Activated CD4-positive, alpha-beta T cell treated with anti-CD3 and anti-CD28 coated beads, Interleukin-2, amount 50 U/mL, for 4 hours (primary cell): ENCODE measurements around the gene RCN1.
"Not testable (repeated sequence)": the region's sequence is repeated elsewhere in the genome, so short reads cannot be mapped to it uniquely, and the experiment has no call there.

Experiments used
- DNase-seq, 2 experiments: peaks; one replicate each; pipeline ENCODE4 v3.0.0-alpha.2; 2020

The RCN1 gene

DNA sequence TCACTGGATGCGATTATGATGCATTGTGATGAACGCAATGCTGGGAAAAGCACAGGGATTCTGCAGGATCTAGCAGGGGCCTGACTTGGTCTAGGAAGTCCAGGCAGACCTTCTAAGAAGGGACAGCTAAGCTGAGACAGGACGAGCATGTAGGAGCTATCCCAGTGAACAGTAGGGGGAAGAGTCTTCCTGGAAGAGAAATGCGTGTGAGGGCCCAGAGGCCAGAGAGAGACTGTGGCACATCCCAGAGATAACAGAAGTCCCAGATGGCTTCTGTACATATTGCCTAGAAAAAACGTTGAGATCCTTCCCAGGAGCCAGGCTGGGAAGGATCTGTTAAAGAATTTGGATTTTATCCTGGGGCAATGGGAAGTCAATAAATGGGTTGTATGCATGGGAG, 24.6 kb downstream of the RCN1 start:
- DNase-seq = no peak

DNA sequence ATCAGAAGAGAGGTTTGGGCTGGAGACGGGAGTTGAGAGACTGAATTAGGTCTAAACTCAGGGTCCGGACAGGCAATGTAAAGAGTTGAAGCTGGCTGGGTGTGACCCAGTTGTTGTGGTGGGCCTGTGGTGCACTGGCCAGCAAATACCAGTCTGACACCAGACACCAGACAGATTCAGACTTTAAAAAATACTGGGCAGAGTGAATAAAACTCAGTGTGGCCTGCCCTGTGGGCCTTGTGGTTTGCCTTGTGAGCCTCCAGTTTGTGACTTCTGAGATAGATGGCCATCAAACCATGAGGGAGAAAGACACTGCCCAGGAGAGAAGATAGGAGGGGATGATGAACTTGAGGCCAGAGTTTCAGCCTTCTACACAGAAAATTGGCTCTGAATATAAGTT, 25.8 kb downstream of the RCN1 start:
- DNase-seq = no peak

DNA sequence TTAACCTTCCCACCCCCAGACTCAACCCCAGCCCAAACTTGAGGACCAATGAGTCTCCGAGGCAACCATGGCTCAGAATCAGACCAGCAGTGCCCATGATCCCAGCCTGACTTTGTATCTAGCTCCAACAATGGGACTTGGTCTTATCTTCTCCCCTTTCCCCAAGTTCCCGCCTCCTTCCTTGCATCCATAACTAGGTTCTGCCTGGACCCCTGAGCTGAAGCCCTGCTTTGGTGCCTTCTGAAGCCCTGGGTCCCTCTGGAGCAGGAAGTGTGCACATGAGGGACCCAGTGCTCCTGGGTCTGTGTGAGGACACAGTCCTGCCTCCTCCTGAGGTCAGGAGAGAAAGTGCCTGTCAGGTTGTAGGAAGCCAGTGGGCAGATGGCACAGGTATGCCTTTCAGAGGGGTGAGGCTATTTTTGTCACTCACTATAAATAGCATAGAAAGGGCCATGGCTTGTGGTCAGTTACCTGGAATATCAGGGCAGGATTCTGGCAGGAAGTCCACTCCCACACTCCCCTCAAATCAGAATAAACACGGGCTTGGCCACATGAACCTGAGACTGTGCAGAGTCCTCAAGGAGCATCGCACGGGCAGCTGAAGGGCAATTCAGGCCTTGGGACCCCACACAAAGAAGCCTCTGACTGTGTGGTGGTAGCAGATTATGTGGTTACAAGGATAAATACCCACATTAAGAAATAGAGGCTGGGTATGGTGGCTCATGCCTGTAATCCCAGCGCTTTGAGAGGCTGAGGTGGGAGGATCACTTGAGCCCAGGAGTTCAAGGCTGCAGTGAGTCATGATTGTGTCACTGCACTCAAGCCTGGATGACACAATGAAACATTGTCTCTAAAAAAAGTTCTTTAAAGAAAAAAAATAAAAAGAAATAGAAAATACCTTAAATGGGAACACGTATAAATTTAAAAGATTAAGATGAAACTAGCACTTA, 27.4 kb downstream of the RCN1 start:
- DNase-seq = no peak

DNA sequence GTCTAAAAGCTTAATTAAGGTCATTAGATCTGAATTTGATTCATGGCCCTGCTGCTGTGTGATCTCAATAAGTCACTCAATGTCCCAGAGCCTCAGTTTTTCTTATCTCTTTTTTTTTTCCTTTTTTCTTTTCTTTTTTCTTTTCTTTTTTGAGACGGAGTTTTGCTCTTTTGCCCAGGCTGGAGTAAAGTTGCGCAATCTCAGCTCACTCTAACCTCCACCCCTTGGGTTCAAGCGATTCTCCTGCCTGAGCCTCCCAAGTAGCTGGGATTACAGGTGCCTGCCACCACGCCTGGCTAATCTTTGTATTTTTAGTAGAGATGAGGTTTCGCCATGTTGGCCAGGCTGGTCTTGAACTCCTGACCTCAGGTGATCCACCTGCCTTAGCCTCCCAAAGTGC, 28.3 kb downstream of the RCN1 start:
- not testable (repeated sequence) for DNase-seq

DNA sequence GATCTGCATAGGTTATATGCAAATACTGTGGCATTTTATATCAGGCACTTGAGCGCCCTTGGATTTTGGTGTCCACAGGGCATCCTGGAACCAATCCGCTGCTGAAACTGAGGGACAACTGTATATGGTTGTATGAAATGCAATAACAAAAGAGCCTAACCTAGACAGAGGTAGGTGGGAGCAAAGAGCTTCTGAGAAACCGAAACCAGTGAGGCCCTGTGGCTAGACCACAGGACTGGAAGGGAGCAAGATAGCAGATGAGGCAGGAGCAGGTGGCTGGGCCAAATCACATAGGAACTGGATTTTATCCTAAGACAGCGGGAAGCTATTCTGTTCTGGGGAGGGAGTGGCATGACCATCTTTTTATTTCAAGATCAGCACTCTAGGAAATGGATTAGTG, 30.1 kb downstream of the RCN1 start:
- DNase-seq = no peak

DNA sequence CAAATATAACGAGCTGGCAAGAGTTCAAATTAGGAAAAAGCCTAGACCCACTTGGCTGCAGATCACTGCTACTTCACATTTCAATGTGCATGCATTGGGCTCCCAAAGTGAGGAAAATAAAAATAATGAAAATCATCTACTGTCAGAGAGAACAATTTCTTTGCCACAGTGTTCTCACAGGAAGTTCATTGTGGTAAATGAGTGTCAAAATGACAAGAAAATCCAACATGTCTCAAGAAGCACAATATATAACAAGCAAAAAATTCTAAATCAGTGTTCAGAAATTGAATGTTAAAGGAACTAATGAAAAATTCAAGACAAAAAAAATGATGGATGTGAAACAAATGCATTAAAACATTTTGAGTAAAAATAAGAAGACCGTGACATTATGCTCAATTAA, 31.3 kb downstream of the RCN1 start:
- no peak for DNase-seq

DNA sequence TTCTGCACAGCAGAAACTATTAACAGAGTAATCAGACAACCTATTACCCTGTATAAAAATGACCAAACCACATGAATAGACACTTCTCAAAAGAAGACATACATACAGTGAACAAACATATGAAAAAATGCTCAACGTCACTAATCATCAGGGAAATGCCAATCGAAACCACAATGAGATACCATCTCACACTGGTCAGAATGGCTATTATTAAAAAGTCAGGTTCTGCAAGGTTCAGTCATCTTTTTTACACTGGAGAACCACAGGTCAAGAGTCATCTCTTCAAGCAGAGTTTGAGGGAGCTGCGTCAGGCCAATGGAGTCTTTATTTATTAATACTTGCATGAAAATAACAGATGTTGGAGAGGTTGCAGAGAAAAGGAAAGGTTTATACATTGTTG, 40.4 kb downstream of the RCN1 start:
- no peak for DNase-seq

DNA sequence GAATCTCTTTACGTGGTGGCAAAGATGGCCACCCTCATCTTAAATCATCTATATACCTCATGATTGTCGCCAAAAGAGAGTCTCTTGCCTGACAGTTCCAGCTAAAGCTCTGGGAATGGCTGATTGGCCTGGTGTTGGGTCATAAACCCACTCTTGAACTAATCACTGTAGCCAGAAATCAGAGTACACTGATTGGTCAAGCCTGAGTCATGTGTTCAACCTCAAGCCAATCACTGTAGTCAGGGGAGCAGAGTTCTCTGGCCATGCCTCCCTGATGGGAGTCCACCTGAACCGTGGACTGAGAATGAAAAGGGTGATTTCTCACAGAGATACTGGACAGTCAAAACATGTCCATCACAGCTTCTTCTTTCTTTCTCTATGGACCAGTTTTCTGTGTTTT, 45.8 kb downstream of the RCN1 start:
- no peak for DNase-seq

DNA sequence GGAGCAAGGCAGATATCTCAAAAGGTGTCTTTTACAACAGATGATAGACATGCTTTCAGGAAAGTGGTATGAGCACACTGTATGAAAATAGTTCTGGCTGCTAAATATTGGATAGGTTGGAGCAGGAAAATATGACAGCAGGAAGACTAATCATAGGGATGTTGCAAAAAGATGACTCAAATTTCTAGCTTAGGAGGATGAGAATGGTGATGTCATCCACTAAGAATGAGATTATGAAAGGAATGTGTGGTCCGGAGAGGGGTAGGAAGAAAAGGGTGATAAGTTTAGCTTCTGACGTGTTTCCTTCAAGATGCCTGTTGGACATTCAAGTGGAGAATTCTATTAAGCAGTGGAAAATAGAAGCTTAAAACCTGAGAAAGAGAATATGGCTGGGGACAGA, 46.4 kb downstream of the RCN1 start:
- no peak for DNase-seq

DNA sequence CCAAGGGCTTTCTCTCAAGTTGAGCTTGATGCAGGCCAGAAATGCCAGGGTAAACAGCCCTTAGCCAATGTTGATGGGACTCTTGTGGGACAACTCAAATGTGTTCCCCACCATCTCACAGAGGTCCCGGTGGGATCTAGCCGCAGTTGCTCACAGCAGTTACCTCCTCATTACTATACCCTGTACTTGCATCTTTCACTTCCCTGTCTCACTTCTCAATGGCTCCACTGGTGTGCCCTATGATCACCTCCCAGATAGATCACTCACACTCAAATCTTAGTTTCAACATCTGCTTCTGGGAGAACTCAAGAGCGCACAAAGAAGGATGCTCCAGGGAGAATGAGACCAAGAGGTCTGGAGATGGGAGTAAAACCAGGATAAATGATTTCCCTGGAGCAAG, 47.0 kb downstream of the RCN1 start:
- DNase-seq = no peak

DNA sequence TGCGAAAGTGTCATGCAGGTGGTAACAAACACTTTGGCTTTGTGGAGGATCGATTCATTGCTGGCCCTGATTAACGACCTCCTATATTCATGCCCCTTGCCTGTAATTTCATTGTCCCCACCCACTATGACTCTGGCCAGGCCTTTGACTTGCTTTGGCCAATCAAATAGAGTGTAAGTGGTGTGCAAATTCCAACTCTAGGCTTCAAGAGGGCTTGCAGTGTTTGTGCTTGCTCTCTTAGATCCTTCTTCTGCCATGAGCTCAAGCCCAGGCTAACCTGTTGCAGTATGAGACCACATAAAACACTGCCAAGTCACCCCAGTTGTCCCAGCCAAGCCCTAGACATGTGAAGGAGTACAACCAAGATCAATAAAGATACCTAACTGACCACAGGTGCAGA, 48.0 kb downstream of the RCN1 start:
- DNase-seq = no peak

DNA sequence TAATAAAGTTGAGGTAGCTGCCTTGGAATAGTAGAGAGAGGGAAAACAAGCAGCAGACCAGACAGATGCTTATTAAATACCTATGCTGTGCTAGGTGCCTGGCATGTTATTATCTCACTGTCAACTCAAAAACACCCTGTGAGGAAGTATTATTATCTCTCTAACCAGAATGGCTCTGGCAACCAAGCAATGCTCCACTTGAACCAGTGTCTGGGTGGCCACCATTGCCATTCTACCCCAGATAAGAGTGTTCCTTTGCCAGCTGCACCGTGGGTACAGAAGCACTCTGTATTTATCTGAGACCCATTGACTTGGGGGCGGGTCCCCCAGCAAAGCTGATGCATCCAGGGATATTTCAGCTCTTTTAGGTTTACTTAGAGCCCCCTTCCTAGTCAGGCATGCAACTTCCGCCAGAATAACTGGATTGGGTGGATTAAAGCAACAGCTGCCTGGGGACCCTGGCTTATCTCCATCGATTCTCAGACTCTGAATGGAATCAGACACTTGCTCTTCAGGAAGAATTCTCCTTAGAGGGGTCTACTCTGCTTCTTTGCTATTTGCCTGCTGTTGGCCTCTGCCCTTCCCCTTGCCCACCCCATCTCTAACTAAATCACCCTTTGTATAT, 49.1 kb downstream of the RCN1 start:
- no peak for DNase-seq

DNA sequence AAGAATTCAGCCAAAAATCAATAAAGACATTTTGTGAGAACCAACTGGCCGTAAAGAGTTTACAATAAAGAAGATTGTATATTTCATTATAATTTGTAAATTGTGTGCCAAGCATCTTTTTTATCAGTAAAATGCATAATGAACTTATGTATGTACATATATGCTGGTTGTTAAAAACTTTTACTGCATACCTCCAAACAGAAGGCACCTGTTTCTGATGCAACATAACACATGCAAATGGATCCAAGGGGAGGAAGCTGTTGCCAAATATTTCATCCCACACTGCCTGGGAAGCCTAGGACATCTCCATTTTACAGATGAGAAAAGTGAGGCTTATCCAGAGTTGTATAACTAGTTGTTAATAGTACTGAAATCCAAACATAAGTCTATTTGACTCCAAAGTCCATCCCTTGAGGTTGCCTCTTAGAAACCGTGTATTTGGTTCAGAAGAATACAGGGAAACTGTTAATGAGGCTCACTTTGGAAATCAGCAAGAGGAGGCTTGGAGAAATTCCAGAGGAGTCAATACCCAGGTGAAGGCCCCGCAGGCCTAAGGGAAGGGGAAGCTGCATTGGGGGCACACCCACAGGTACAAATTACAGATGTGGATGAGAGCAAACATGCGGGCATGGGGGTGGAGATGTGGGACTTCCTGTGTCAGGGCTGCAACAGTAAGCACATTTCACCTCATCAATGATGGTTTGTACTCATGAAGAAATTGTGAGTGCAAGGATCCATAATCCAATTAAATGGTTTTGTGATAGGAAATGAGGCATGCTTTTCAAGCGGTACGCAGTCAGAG, 51.1 kb downstream of the RCN1 start:
- DNase-seq = no peak

DNA sequence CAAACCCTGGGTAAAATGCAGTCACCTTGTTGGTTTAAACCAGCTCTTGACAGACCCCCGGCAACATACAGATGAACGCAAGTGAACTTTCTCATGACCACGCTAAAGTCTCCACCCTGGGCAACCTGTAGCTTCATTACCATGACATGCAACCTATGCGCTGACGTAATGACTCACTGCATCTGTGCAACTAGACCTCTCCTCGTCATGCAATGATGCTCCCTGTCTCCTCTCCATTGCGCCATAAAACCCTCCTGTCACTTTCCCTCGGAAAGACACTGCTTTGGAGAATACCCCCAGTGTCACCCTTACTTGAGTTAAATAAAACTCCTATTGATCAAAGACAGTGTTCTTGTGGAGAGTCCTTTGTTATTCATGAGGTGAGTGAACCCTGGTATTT, 52.5 kb downstream of the RCN1 start:
- no peak for DNase-seq

DNA sequence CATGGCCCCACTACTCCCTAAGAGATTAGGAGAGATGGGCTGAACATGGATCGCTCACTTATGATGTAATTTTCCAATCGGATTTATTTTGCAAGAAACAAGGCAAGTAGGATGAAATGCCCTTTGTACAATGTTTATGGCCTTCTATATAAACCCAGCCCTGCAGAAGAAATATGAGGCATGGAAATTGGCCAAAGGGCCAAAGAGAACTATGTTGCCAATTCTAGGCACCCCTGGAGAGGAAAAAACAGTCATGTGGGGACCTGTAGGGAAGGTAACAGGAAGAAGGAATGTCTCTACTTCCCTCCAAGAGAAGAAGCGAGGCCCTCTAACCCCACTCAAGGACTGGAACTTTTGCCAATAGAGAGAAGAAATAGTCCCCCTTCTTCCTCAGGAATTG, 54.4 kb downstream of the RCN1 start:
- no peak for DNase-seq

DNA sequence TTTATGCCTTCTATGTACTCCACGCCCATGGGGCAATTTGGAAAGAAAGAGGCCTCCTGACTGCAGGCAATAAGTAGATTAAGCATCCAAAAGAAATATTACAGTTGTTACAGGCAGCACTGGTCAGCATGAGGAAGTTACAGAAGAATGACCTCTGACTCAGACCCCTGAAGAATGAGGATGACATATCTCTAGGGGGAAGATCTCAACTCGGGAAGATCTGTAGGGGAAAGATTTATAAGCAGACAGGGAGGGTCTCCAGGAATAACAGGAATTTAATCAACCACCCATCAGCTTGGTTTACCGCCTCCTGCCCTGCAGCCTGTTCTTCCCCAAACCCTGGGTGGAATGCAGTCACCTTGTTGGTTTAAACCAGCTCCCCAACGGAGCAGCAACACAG, 58.0 kb downstream of the RCN1 start:
- no peak for DNase-seq

DNA sequence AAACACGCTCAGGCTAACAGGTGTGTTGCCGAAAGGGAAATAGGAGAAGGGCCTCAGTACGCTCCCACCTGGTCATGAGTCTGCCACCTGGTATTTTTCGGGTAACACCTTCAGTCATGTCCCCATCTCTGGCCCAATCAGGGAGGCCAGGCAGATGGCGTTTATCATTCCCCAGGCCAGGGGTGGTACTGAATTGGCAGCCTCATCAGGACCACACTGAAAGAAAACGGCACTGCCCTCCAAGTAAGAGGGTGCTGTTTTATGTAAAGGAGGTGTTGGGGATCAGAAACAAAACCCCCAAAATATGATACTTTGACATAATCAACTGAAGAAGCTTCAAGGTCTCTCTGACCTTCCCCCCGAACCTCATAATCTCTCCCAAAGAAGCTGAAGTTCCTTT, 58.9 kb downstream of the RCN1 start:
- no peak for DNase-seq

DNA sequence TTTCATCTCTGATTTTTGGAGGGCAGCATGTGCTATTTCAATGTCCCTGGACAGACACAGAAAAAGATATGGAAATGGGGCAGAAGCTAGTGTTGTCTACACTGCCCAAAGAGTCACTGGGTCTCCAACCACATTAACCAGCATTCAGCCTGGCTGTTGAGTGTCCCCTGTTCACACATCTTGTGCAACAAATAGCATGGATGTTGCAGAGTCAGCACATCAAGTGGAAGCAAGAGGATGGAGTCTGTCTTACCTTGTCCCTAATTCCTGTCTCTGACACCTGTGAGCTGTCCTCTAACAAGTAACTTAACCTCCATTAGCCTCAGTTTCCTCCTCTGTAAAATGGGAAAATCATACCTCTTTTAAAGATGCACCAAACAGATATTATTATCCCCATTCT, 60.2 kb downstream of the RCN1 start:
- no peak for DNase-seq

DNA sequence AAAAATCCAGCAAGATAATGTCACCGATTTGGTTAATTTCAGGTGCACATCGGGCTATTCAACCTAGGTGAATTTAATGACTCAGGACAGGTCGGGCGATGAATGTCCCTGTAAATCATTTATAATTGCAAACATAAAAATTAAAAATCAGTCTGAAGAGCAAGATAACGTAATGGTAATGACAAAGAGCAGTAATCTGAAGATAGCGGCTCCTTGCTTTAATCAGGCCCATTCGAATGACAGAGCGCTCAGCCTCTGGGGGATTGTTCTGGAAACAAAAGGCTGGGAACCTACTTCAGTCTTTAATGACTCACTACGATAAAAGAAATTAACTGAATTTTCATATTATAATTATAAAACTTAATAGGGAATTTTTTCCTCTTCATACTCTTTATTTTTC, 61.3 kb downstream of the RCN1 start:
- DNase-seq = no peak

DNA sequence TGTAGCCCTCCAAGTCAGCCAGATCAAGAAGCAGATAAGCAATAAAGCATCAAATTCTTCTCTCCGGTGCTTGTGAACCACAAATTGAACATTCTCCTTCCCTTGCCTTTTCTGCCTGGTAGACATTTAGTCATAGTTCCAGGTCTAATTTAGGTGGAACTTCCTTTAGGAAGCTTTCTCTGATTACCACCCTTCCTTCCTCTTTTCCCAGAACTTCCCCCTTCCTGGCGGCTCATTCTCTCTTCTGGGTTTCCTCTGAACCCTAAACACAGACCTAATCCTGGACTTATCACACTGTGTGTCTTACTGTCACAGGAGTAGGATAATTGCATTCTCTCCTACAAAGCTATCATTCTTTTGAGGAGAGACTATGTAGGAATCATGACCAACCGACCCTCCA, 61.9 kb downstream of the RCN1 start:
- DNase-seq = no peak

DNA sequence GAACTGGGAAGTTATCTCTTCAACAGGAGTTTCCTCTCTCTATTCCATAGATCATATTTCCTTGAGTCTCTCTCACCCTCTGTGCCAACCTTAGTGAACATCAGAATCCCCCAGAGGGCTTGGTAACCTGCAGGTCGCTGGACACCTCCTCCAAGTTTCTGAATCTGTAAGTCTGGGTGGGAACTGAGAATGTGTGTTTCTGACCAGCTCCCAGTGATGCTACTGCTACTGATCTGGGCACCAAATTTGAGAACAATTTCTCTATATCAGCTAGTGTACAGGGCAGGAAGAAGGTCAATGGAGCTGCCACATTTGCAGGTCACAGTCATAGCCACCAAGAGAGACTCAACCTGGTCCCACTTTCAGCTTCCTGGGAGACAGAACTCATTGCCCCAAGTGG, 62.9 kb downstream of the RCN1 start:
- no peak for DNase-seq

DNA sequence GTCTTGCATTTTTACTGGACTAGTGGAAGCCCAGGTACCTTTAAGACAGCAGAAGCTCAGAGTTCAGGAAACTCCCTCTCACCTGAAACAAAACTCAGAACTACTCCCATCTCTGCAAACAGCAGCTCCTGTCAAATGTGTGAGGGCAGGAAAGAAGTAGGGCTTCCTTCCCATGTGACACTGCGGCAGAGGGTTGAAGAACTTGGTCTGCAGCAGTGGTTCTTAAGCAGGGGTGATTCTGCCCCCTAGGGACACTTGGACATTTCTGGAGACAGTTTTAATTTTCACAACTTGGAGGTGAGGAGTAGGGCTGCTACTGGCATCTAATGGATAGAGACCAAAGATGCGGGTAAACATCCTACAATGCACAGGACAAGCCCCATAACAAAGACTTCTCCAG, 63.4 kb downstream of the RCN1 start:
- no peak for DNase-seq
